HG03469 (cell line): ENCODE data around the gene SMURF1.

Source experiments
- ATAC-seq: cut with Tn5 transposase; IDR thresholded peaks from one replicate; pipeline ENCODE4 v1.9.1; 2021; ENCODE audit warnings: mild to moderate bottlenecking, moderate library complexity, moderate number of reproducible peaks; ENCODE audit not compliant: unreplicated experiment

Gene SMURF1

GRCh38 chr7:99098824-99099498 lies 44.9 kb downstream of the SMURF1 start:
- ATAC-seq = no peak

- ATAC-seq = no peak
Measured at GRCh38 chr7:99098286-99098823, 45.6 kb downstream of the SMURF1 start.

- ATAC-seq = no peak
Measured at GRCh38 chr7:99097730-99098129, 46.2 kb downstream of the SMURF1 start.

- no peak for ATAC-seq
Measured at GRCh38 chr7:99096124-99096887, 47.6 kb downstream of the SMURF1 start.

- ATAC-seq = no peak
Measured at GRCh38 chr7:99095698-99096097, 48.2 kb downstream of the SMURF1 start.

- no peak for ATAC-seq
Measured at GRCh38 chr7:99094401-99094800, 49.5 kb downstream of the SMURF1 start.

- ATAC-seq = no peak
Measured at GRCh38 chr7:99092064-99092720, 51.7 kb downstream of the SMURF1 start.

GRCh38 chr7:99090771-99091542 lies 53.0 kb downstream of the SMURF1 start:
- ATAC-seq = no peak

GRCh38 chr7:99089914-99090629 lies 53.8 kb downstream of the SMURF1 start:
- no peak for ATAC-seq

GRCh38 chr7:99086944-99087343 lies 57.0 kb downstream of the SMURF1 start:
- ATAC-seq = no peak

- no peak for ATAC-seq
Measured at GRCh38 chr7:99086532-99086931, 57.4 kb downstream of the SMURF1 start.

GRCh38 chr7:99083733-99084132 lies 60.2 kb downstream of the SMURF1 start:
- ATAC-seq = no peak

- no peak for ATAC-seq
Measured at GRCh38 chr7:99083068-99083651, 60.7 kb downstream of the SMURF1 start.

GRCh38 chr7:99080679-99081078 lies 63.2 kb downstream of the SMURF1 start:
- no peak for ATAC-seq

GRCh38 chr7:99079104-99079503 lies 64.8 kb downstream of the SMURF1 start:
- no peak for ATAC-seq

GRCh38 chr7:99078416-99078815 lies 65.5 kb downstream of the SMURF1 start:
- ATAC-seq = no peak

- ATAC-seq = no peak
Measured at GRCh38 chr7:99076615-99077014, 67.3 kb downstream of the SMURF1 start.

- ATAC-seq = no peak
Measured at GRCh38 chr7:99073839-99074446, 70.0 kb downstream of the SMURF1 start.

GRCh38 chr7:99072126-99072525 lies 71.8 kb downstream of the SMURF1 start:
- ATAC-seq = no peak
